ENCODE measurements around the gene RPS21. TPM values are rescaled to one million over a fixed set of nuclear protein-coding genes. Genes with fewer than 3 reads are reported as not detected.

The RPS21 gene
- total and polyA plus RNA-seq, 9 of the 15 experiments (the other 6 are each of a cell fraction or from before 2014, with no cell fraction given), result 1,380 to 5,647 (median 3,091) TPM

- peaks cover 41% of the 10 kb centered on the region for H3K36me3 ChIP-seq (ENCODE audit: control insufficient read depth, insufficient read depth, low read length)
- no TSS peak for BruUV-seq (replicated peaks)
- H3K79me2 ChIP-seq (ENCODE audit: control insufficient read depth, insufficient read depth, low read length), result peaks cover 28% of the 10 kb centered on the region
- H3K9me1 ChIP-seq (ENCODE audit: control insufficient read depth, insufficient read depth, low read length), result peaks cover 12% of the 10 kb centered on the region
- ChIA-PET CTCF (ENCODE audit: low intra/inter-chr PET ratio) (no interaction called here), POLR2A (interaction anchor here (5.1 kb wide), 1 partner anchor 9 kb away, joined by 28 read pairs; no protein-coding TSS in a partner anchor)
- no peaks in the 10 kb centered on the region for H3K9me3 ChIP-seq (replicated peaks; ENCODE audit: control insufficient read depth, insufficient read depth, low read depth, low read length)
- WGBS (ENCODE audit: insufficient coverage, low coverage, missing lambda C conversion rate), result 57% methylated on average over 4 of the region's 10 CpGs
- H4K20me1 ChIP-seq (replicated peaks; ENCODE audit: control insufficient read depth, insufficient read depth, low read length), result peaks cover 9% of the 10 kb centered on the region
- intact Hi-C loops (cut with micrococcal nuclease) (no loop called here), in situ Hi-C loops (cut with MboI) (no loop called here)
- FAIRE-seq, result no peak
- DNase-seq (ENCODE audit: extremely low read depth in 1 of 4, low spot score in 3 of 4), result no peak
- peaks cover 11 to 66% of the 10 kb centered on the region in 2 experiments; a peak in 4 of 5 replicates for H3K4me1 ChIP-seq (replicated peaks in 1 of 2; ENCODE audit: control insufficient read depth in 2 of 2, insufficient read depth in 2 of 2, low read length in 2 of 2)
- no peak overlapping the region for H3K27ac ChIP-seq (ENCODE audit: extremely low read depth, low read depth, low read length)
- H3K4me2 ChIP-seq (ENCODE audit: insufficient read depth, low read length), result no peak overlapping the region
- no peaks in the 10 kb centered on the region for H3K27me3 ChIP-seq (ENCODE audit: control insufficient read depth in 2 of 2, insufficient read depth in 2 of 2, low read length in 2 of 2)
- no peak for TF ChIP-seq U2AF1 (optimal IDR thresholded peaks at IDR 0.05; ENCODE audit: low read depth, low read length)
- TF ChIP-seq EZH2 (IDR thresholded peaks at IDR 0.05; ENCODE audit: borderline replicate concordance, low read depth, low read length), result no peak
- TF ChIP-seq ZNF174 (CRISPR knock-in tag; IDR thresholded peaks at IDR 0.05), result no peak
- TF ChIP-seq ZNF175 (CRISPR knock-in tag; IDR thresholded peaks at IDR 0.05; ENCODE audit: low read depth), result no peak
- ATAC-seq, result no peak
- no peak overlapping the region for H2AFZ ChIP-seq (ENCODE audit: low read depth, low read length)
- H3K9ac ChIP-seq (ENCODE audit: insufficient read depth in 1 of 2, low read depth in 2 of 2, low read length in 2 of 2), result no peak overlapping the region
- H3K4me3 ChIP-seq, result no peak overlapping the region
Measured at GRCh38 chr20:62392077-62392418, 5.1 kb downstream of the RPS21 start.

- H3K4me3 ChIP-seq, result no peak overlapping the region
- 79% methylated on average over 20 of the region's 21 CpGs for WGBS (ENCODE audit: insufficient coverage, low coverage, missing lambda C conversion rate)
- ATAC-seq, result 0 out of 3 replicates have a peak, but pooled peaks have one; percentile 7
- FAIRE-seq, result no peak
- ChIA-PET CTCF (ENCODE audit: low intra/inter-chr PET ratio) (no interaction called here), POLR2A (interaction anchor here (1.0 to 5.1 kb wide), 2 partner anchors 8 to 9 kb away, joined by 3 to 28 read pairs; no protein-coding TSS in a partner anchor)
- TF ChIP-seq TBP (optimal IDR thresholded peaks at IDR 0.05; ENCODE audit: low read depth, low read length) (no peak), POLR2G (IDR thresholded peaks at IDR 0.05; ENCODE audit: low read depth, low read length) (peak; percentile 51), HES1 (IDR thresholded peaks at IDR 0.05; ENCODE audit: low read depth) (no peak), NFE2L1 (tag; IDR thresholded peaks at IDR 0.05; ENCODE audit: borderline replicate concordance, low read depth) (no peak), ZEB2 (IDR thresholded peaks at IDR 0.05) (no peak), ZFPM2 (CRISPR knock-in tag; IDR thresholded peaks at IDR 0.05) (no peak), RBFOX2 (IDR thresholded peaks at IDR 0.05; ENCODE audit: low read depth, low read length) (peak; percentile 49; the same call in 1 of the 2 replicates)
- H4K20me1 ChIP-seq (replicated peaks; ENCODE audit: control insufficient read depth, insufficient read depth, low read length), result peaks cover 4% of the 10 kb centered on the region; the same call in 1 of the 2 replicates
- peaks cover 10 to 65% of the 10 kb centered on the region in 2 experiments; a peak in 4 of 5 replicates for H3K4me1 ChIP-seq (replicated peaks in 1 of 2; ENCODE audit: control insufficient read depth in 2 of 2, insufficient read depth in 2 of 2, low read length in 2 of 2)
- in situ Hi-C loops (cut with MboI) (no loop called here), intact Hi-C loops (cut with micrococcal nuclease) (no loop called here)
- H3K9ac ChIP-seq (ENCODE audit: insufficient read depth in 1 of 2, low read depth in 2 of 2, low read length in 2 of 2), result peak overlapping the region in 1 of 2 experiments; percentile 67; a peak in 2 of 4 replicates
- no peaks in the 10 kb centered on the region for H3K9me3 ChIP-seq (replicated peaks; ENCODE audit: control insufficient read depth, insufficient read depth, low read depth, low read length)
- H3K27me3 ChIP-seq (ENCODE audit: control insufficient read depth in 2 of 2, insufficient read depth in 2 of 2, low read length in 2 of 2), result no peaks in the 10 kb centered on the region
- H3K4me2 ChIP-seq (ENCODE audit: insufficient read depth, low read length), result no peak overlapping the region
- H2AFZ ChIP-seq (ENCODE audit: low read depth, low read length), result no peak overlapping the region
- no peak overlapping the region for H3K27ac ChIP-seq (ENCODE audit: extremely low read depth, low read depth, low read length)
- peaks cover 21% of the 10 kb centered on the region for H3K79me2 ChIP-seq (ENCODE audit: control insufficient read depth, insufficient read depth, low read length)
- H3K36me3 ChIP-seq (ENCODE audit: control insufficient read depth, insufficient read depth, low read length), result peaks cover 35% of the 10 kb centered on the region
- peaks cover 12% of the 10 kb centered on the region for H3K9me1 ChIP-seq (ENCODE audit: control insufficient read depth, insufficient read depth, low read length)
- DNase-seq (ENCODE audit: extremely low read depth in 1 of 4, low spot score in 3 of 4), result no peak
- BruUV-seq (replicated peaks), result no TSS peak
Measured at GRCh38 chr20:62392621-62393334, 5.9 kb downstream of the RPS21 start.
